ENCODE results near the gene SLC25A21.
"Not testable (repeated sequence)": the region's sequence is repeated elsewhere in the genome, so short reads cannot be mapped to it uniquely, and the experiment has no call there.

SLC25A21 gene

GRCh38 chr14:37036669-37037341 lies 135.6 kb downstream of the SLC25A21 start:
- peak; percentile 48 for DNase-seq

- no peak for DNase-seq
Observed at GRCh38 chr14:37035401-37035800, 137.0 kb downstream of the SLC25A21 start.

GRCh38 chr14:37034410-37035285 lies 137.8 kb downstream of the SLC25A21 start:
- no peak for DNase-seq

- DNase-seq = no peak
Observed at GRCh38 chr14:37032863-37033262, 139.5 kb downstream of the SLC25A21 start.

- no peak for DNase-seq
Observed at GRCh38 chr14:37027188-37027824, 145.1 kb downstream of the SLC25A21 start.

- DNase-seq = no peak
Observed at GRCh38 chr14:37023875-37024565, 148.4 kb downstream of the SLC25A21 start.

GRCh38 chr14:37021390-37021789 lies 151.0 kb downstream of the SLC25A21 start:
- DNase-seq = no peak

GRCh38 chr14:37019488-37019887 lies 152.9 kb downstream of the SLC25A21 start:
- no peak for DNase-seq

GRCh38 chr14:37018571-37019240 lies 153.7 kb downstream of the SLC25A21 start:
- DNase-seq = no peak

- DNase-seq = no peak
Observed at GRCh38 chr14:37013078-37013477, 159.3 kb downstream of the SLC25A21 start.

GRCh38 chr14:36998686-36999085 lies 173.7 kb downstream of the SLC25A21 start:
- peak; percentile 5 for DNase-seq

GRCh38 chr14:36997843-36998242 lies 174.6 kb downstream of the SLC25A21 start:
- DNase-seq = peak; percentile 10

GRCh38 chr14:36996857-36997590 lies 175.4 kb downstream of the SLC25A21 start:
- no peak for DNase-seq

- peak; percentile 63 for DNase-seq
Observed at GRCh38 chr14:36996133-36996856, 176.1 kb downstream of the SLC25A21 start.

GRCh38 chr14:36989806-36990205 lies 182.6 kb downstream of the SLC25A21 start:
- no peak for DNase-seq

GRCh38 chr14:36988989-36989388 lies 183.4 kb downstream of the SLC25A21 start:
- DNase-seq = no peak

GRCh38 chr14:36988568-36988967 lies 183.8 kb downstream of the SLC25A21 start:
- no peak for DNase-seq

- DNase-seq = no peak
Observed at GRCh38 chr14:36986407-36986806, 186.0 kb downstream of the SLC25A21 start.

- DNase-seq = peak; percentile 58
Observed at GRCh38 chr14:36981832-36982529, 190.4 kb downstream of the SLC25A21 start.

- not testable (repeated sequence) for DNase-seq
Observed at GRCh38 chr14:36980413-36980812, 192.0 kb downstream of the SLC25A21 start.

All from fibroblast of skin of scalp (primary cell).